Lower leg skin (tissue), 3 donors: ENCODE data around the gene SMAGP.

Experiments used
- CTCF ChIP-seq, 3 donors: fragments of 450-650 bp; IDR thresholded peaks; one replicate each; pipeline ENCODE4 v1.5.1; 2016; ENCODE audit warnings: antibody characterized with exemption in 3 of 3, mild to moderate bottlenecking in 3 of 3, moderate library complexity in 2 of 3
- POLR2A ChIP-seq, 2 donors: fragments of 450-650 bp; IDR thresholded peaks; one replicate each; pipeline ENCODE4 v1.6.1; 2016 to 2017; ENCODE audit warnings: antibody characterized with exemption in 2 of 2, mild to moderate bottlenecking in 1 of 2, moderate library complexity in 1 of 2

GRCh38 chr12:51216642-51217041, 53.6 kb downstream of the SMAGP start:
- TF ChIP-seq CTCF (IDR thresholded peaks at IDR 0.05), result no peak
- no peak for TF ChIP-seq POLR2A (IDR thresholded peaks at IDR 0.05)
